ENCODE results near the gene RHD. TPM values are rescaled to one million over a fixed set of nuclear protein-coding genes. Genes with fewer than 3 reads are reported as not detected.

The RHD gene
- polyA plus RNA-seq, 1 of the 3 experiments (the other 2 are of a cell fraction): not detected

DNA sequence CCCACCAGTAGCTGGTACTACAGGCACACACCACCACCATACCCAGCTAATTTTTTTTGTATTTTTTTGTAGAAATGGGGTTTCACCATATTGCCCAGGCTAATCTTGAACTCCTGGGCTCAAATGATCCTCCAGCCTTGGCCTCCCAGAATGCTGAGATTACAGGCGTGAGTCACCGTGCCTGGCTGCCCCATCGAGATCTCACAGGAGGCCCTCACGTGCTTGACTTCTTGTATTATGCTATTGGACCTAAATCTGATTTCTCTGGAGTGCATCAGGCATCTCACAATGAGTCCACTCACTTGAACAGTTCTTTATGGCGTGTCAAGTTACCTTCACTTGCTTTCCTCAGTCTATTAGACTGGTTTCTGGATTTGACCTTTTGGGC is 15.7 kb upstream of the RHD start:
- Histone ChIP-seq H3K4me3 (ENCODE audit: low read depth in 2 of 2, low read length in 1 of 2) (no peak overlapping the region), H3K27ac (ENCODE audit: low read depth in 2 of 2, low read length in 1 of 2) (no peak overlapping the region), H3K9me3 (no peaks in the 10 kb centered on the region), H3K79me2 (ENCODE audit: insufficient read depth) (peaks cover 60% of the 10 kb centered on the region), H3K9ac (no peak overlapping the region), H3K4me2 (no peak overlapping the region), H4K20me1 (ENCODE audit: insufficient read depth) (no peaks in the 10 kb centered on the region; the same call in 1 of the 2 replicates), H3K36me3 (replicated peaks in 1 of 2; ENCODE audit: control insufficient read depth in 1 of 2, insufficient read depth in 2 of 2, low read length in 1 of 2) (no peaks in the 10 kb centered on the region), H3K4me1 (ENCODE audit: control insufficient read depth in 1 of 2, insufficient read depth in 2 of 2, low read depth in 1 of 2, low read length in 1 of 2) (peaks cover 0 to 8% of the 10 kb centered on the region in 2 experiments; a peak in 1 of 4 replicates), H3K27me3 (ENCODE audit: insufficient read depth) (no peaks in the 10 kb centered on the region), H3K9me2 (no peaks in the 10 kb centered on the region), H3F3A (replicated peaks; ENCODE audit: insufficient read depth) (peaks cover 7% of the 10 kb centered on the region), H2AFZ (ENCODE audit: low read depth) (no peak overlapping the region)
- TF ChIP-seq CTCF (IDR thresholded peaks at IDR 0.05): no peak
- no peak for TF ChIP-seq EZH2phosphoT487 (IDR thresholded peaks at IDR 0.05; ENCODE audit: borderline replicate concordance, low read depth)
- TF ChIP-seq, protein P1, sequence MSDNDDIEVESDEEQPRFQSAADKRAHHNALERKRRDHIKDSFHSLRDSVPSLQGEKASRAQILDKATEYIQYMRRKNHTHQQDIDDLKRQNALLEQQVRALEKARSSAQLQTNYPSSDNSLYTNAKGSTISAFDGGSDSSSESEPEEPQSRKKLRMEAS (IDR thresholded peaks at IDR 0.05; ENCODE audit: low read depth): no peak
- no peak for TF ChIP-seq MEF2A (IDR thresholded peaks at IDR 0.05; ENCODE audit: borderline replicate concordance, low read depth)
- TF ChIP-seq RAD21 (IDR thresholded peaks at IDR 0.05; ENCODE audit: low read length): no peak
- TF ChIP-seq, protein P2, sequence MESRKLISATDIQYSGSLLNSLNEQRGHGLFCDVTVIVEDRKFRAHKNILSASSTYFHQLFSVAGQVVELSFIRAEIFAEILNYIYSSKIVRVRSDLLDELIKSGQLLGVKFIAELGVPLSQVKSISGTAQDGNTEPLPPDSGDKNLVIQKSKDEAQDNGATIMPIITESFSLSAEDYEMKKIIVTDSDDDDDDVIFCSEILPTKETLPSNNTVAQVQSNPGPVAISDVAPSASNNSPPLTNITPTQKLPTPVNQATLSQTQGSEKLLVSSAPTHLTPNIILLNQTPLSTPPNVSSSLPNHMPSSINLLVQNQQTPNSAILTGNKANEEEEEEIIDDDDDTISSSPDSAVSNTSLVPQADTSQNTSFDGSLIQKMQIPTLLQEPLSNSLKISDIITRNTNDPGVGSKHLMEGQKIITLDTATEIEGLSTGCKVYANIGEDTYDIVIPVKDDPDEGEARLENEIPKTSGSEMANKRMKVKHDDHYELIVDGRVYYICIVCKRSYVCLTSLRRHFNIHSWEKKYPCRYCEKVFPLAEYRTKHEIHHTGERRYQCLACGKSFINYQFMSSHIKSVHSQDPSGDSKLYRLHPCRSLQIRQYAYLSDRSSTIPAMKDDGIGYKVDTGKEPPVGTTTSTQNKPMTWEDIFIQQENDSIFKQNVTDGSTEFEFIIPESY (IDR thresholded peaks at IDR 0.05; ENCODE audit: borderline replicate concordance, low read depth): no peak
- TF ChIP-seq MXI1 (IDR thresholded peaks at IDR 0.05; ENCODE audit: low read depth, low read length): no peak
- TF ChIP-seq TAF1 (IDR thresholded peaks at IDR 0.05; ENCODE audit: borderline replicate concordance, low read depth, low read length): no peak
- no peak for TF ChIP-seq RXRA (IDR thresholded peaks at IDR 0.05; ENCODE audit: borderline replicate concordance, low read depth)
- TF ChIP-seq GATA2 (CRISPR knock-in tag; IDR thresholded peaks at IDR 0.05): no peak
- TF ChIP-seq CHD2 (IDR thresholded peaks at IDR 0.05; ENCODE audit: low read length, partially characterized antibody): no peak
- TF ChIP-seq USF2 (IDR thresholded peaks at IDR 0.05; ENCODE audit: borderline replicate concordance, low read depth, low read length): no peak
- ChIA-PET POLR2A (interaction anchor here (1.5 to 1.8 kb wide), 2 partner anchors 9 kb away, joined by 4 to 5 read pairs; partner anchors contain the start of gene RSRP1), CTCF (interaction anchor here (2.1 kb wide), 1 partner anchor 9 kb away, joined by 4 read pairs; the partner anchor contains the start of gene RSRP1)
- no peak for DNase-seq
- 84% methylated on average over 5 of the region's 5 CpGs for WGBS (ENCODE audit: low lambda C conversion rate)

Measured in SK-N-SH (cell line).